ENCODE results near the gene NHS. TPM values are rescaled to one million over a fixed set of nuclear protein-coding genes. Genes with fewer than 3 reads are reported as not detected.
"Not testable (repeated sequence)": the region's sequence is repeated elsewhere in the genome, so short reads cannot be mapped to it uniquely, and the experiment has no call there.

The NHS gene
- polyA plus RNA-seq, 1 donor (not counting 4 experiments of a cell fraction or from before 2014, with no cell fraction given): 5.4 TPM

DNA sequence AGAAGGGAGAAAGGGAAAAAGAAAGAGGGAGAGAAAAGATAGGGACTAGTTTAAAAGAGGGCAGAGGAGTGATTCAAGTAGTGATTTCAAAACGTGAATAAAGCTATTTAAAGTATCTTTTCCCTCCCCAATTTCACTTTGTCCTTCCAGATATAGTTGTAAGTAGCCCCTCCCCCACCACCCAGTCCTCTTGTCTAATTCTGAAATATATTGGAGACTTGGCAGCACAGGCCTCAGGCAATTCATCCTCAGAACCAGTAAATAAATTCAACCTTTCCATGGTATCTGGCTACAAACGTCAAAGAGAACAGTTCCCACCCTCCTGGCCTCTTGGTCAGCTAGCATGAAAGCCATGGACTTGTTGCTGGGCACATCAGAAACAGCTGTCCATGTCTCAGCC lies 192.8 kb downstream of the NHS start:
- no peak for DNase-seq (ENCODE audit: low read depth, low spot score)
- Histone ChIP-seq H3K36me3 (ENCODE audit: control insufficient read depth in 2 of 2, extremely low read depth in 1 of 2, insufficient read depth in 2 of 2, low read length in 2 of 2) (peaks cover 0 to 1% of the 10 kb centered on the region in 2 experiments), H3K4me2 (ENCODE audit: control insufficient read depth, extremely low read depth, insufficient read depth, low read depth, low read length) (no peak overlapping the region), H3K9me1 (ENCODE audit: control insufficient read depth, extremely low read depth, insufficient read depth, low read length) (no peaks in the 10 kb centered on the region), H3K4me3 (ENCODE audit: control insufficient read depth in 2 of 3, extremely low read depth in 1 of 3, insufficient read depth in 2 of 3, low read depth in 1 of 3, low read length in 3 of 3) (no peak overlapping the region), H3K79me2 (ENCODE audit: control insufficient read depth, insufficient read depth, low read length) (no peaks in the 10 kb centered on the region), H3K9me3 (ENCODE audit: control insufficient read depth, low read depth, low read length) (no peaks in the 10 kb centered on the region), H2AFZ (ENCODE audit: control insufficient read depth, low read length) (no peak overlapping the region), H4K20me1 (ENCODE audit: control insufficient read depth, extremely low read depth, insufficient read depth, low read length) (no peaks in the 10 kb centered on the region), H3K4me1 (ENCODE audit: control insufficient read depth, extremely low read depth, insufficient read depth, low read length) (peaks cover 3% of the 10 kb centered on the region), H3K9ac (ENCODE audit: control insufficient read depth, extremely low read depth, insufficient read depth, low read length) (no peak overlapping the region), H3K27me3 (ENCODE audit: control insufficient read depth, extremely low read depth, insufficient read depth, low read length) (no peaks in the 10 kb centered on the region), H3K27ac (ENCODE audit: control insufficient read depth, insufficient read depth, low read length) (no peak overlapping the region)
- FAIRE-seq: no peak
- TF ChIP-seq, protein P1, sequence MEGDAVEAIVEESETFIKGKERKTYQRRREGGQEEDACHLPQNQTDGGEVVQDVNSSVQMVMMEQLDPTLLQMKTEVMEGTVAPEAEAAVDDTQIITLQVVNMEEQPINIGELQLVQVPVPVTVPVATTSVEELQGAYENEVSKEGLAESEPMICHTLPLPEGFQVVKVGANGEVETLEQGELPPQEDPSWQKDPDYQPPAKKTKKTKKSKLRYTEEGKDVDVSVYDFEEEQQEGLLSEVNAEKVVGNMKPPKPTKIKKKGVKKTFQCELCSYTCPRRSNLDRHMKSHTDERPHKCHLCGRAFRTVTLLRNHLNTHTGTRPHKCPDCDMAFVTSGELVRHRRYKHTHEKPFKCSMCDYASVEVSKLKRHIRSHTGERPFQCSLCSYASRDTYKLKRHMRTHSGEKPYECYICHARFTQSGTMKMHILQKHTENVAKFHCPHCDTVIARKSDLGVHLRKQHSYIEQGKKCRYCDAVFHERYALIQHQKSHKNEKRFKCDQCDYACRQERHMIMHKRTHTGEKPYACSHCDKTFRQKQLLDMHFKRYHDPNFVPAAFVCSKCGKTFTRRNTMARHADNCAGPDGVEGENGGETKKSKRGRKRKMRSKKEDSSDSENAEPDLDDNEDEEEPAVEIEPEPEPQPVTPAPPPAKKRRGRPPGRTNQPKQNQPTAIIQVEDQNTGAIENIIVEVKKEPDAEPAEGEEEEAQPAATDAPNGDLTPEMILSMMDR (optimal IDR thresholded peaks at IDR 0.05 in 1 of 3, IDR thresholded peaks at IDR 0.05 in 1 of 3, conservative IDR thresholded peaks at IDR 0.05 in 1 of 3; ENCODE audit: extremely low read depth in 1 of 3, insufficient read depth in 2 of 3, low read length in 3 of 3): no peak
- TF ChIP-seq EZH2 (IDR thresholded peaks at IDR 0.05; ENCODE audit: low read length): no peak
- dilution Hi-C loops (cut with MboI; ENCODE audit: extremely low pct_ligation_motif_present, low sequenced_read_pairs): no loop called here

DNA sequence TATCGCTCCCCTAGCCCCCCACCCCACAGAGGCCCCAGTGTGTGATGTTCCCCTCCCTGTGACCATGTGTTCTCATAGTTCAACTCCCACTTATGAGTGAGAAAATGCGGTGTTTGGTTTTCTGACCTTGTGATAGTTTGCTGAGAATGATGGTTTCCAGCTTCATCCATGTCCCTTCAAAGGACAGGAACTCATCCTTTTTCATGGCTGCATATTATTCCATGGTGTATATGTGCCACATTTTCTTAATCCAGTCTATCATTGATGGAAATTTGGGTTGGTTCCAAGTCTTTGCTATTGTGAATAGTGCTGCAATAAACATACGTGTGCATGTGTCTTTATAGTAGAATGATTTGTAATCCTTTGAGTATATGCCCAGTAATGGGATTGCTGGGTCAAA lies 193.8 kb downstream of the NHS start:
- H2AFZ ChIP-seq (ENCODE audit: control insufficient read depth, low read length); H4K20me1 ChIP-seq (ENCODE audit: control insufficient read depth, extremely low read depth, insufficient read depth, low read length); dilution Hi-C loops (cut with MboI; ENCODE audit: extremely low pct_ligation_motif_present, low sequenced_read_pairs); H3K27ac ChIP-seq (ENCODE audit: control insufficient read depth, insufficient read depth, low read length); H3K4me3 ChIP-seq (ENCODE audit: control insufficient read depth in 2 of 3, extremely low read depth in 1 of 3, insufficient read depth in 2 of 3, low read depth in 1 of 3, low read length in 3 of 3); H3K9me3 ChIP-seq (ENCODE audit: control insufficient read depth, low read depth, low read length); H3K36me3 ChIP-seq (ENCODE audit: control insufficient read depth in 2 of 2, extremely low read depth in 1 of 2, insufficient read depth in 2 of 2, low read length in 2 of 2); H3K9ac ChIP-seq (ENCODE audit: control insufficient read depth, extremely low read depth, insufficient read depth, low read length); H3K27me3 ChIP-seq (ENCODE audit: control insufficient read depth, extremely low read depth, insufficient read depth, low read length); DNase-seq (ENCODE audit: low read depth, low spot score); FAIRE-seq; H3K4me2 ChIP-seq (ENCODE audit: control insufficient read depth, extremely low read depth, insufficient read depth, low read depth, low read length); H3K4me1 ChIP-seq (ENCODE audit: control insufficient read depth, extremely low read depth, insufficient read depth, low read length); H3K79me2 ChIP-seq (ENCODE audit: control insufficient read depth, insufficient read depth, low read length); H3K9me1 ChIP-seq (ENCODE audit: control insufficient read depth, extremely low read depth, insufficient read depth, low read length): not testable (repeated sequence)

DNA sequence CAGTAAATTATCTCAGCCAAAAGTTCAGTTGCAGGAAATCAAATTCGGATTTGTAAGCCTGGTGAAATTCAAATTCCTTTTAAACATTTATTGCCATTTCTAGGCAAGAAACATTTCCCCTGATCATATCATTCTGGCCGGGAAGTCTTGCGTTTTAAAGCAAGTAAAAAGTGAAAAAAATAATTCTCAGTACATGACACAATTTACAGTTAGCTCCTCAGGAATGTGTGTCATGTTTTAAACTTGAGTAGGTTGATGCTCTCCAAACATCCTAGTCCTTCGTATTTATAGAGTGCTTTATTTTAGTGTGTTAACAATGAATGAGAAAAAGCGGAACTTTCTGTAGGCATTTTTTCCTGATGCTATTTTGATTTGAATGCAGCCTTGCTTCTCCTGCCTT lies 204.0 kb downstream of the NHS start:
- no peak for DNase-seq (ENCODE audit: low read depth, low spot score)
- TF ChIP-seq EZH2 (IDR thresholded peaks at IDR 0.05; ENCODE audit: low read length): no peak
- TF ChIP-seq, protein P1 (optimal IDR thresholded peaks at IDR 0.05 in 1 of 3, IDR thresholded peaks at IDR 0.05 in 1 of 3, conservative IDR thresholded peaks at IDR 0.05 in 1 of 3; ENCODE audit: extremely low read depth in 1 of 3, insufficient read depth in 2 of 3, low read length in 3 of 3): no peak
- H2AFZ ChIP-seq (ENCODE audit: control insufficient read depth, low read length): no peak overlapping the region
- FAIRE-seq: no peak
- no peak overlapping the region for H3K27ac ChIP-seq (ENCODE audit: control insufficient read depth, insufficient read depth, low read length)
- H3K27me3 ChIP-seq (ENCODE audit: control insufficient read depth, extremely low read depth, insufficient read depth, low read length): peaks cover 3% of the 10 kb centered on the region
- H3K4me1 ChIP-seq (ENCODE audit: control insufficient read depth, extremely low read depth, insufficient read depth, low read length): peaks cover 3% of the 10 kb centered on the region
- dilution Hi-C loops (cut with MboI; ENCODE audit: extremely low pct_ligation_motif_present, low sequenced_read_pairs): no loop called here
- H4K20me1 ChIP-seq (ENCODE audit: control insufficient read depth, extremely low read depth, insufficient read depth, low read length): no peaks in the 10 kb centered on the region
- H3K9me1 ChIP-seq (ENCODE audit: control insufficient read depth, extremely low read depth, insufficient read depth, low read length): no peaks in the 10 kb centered on the region
- H3K9me3 ChIP-seq (ENCODE audit: control insufficient read depth, low read depth, low read length): no peaks in the 10 kb centered on the region
- no peak overlapping the region for H3K4me2 ChIP-seq (ENCODE audit: control insufficient read depth, extremely low read depth, insufficient read depth, low read depth, low read length)
- no peaks in the 10 kb centered on the region for H3K36me3 ChIP-seq (ENCODE audit: control insufficient read depth in 2 of 2, extremely low read depth in 1 of 2, insufficient read depth in 2 of 2, low read length in 2 of 2)
- no peak overlapping the region for H3K4me3 ChIP-seq (ENCODE audit: control insufficient read depth in 2 of 3, extremely low read depth in 1 of 3, insufficient read depth in 2 of 3, low read depth in 1 of 3, low read length in 3 of 3)
- no peak overlapping the region for H3K9ac ChIP-seq (ENCODE audit: control insufficient read depth, extremely low read depth, insufficient read depth, low read length)
- no peaks in the 10 kb centered on the region for H3K79me2 ChIP-seq (ENCODE audit: control insufficient read depth, insufficient read depth, low read length)
